GM21526 (cell line): ENCODE measurements around the gene KRT7.

ENCODE experiments used
- ATAC-seq: cut with Tn5 transposase; IDR thresholded peaks from one replicate; pipeline ENCODE4 v1.9.1; 2021; ENCODE audit warnings: moderate library complexity; ENCODE audit not compliant: unreplicated experiment, low FRiP score

KRT7 gene

DNA sequence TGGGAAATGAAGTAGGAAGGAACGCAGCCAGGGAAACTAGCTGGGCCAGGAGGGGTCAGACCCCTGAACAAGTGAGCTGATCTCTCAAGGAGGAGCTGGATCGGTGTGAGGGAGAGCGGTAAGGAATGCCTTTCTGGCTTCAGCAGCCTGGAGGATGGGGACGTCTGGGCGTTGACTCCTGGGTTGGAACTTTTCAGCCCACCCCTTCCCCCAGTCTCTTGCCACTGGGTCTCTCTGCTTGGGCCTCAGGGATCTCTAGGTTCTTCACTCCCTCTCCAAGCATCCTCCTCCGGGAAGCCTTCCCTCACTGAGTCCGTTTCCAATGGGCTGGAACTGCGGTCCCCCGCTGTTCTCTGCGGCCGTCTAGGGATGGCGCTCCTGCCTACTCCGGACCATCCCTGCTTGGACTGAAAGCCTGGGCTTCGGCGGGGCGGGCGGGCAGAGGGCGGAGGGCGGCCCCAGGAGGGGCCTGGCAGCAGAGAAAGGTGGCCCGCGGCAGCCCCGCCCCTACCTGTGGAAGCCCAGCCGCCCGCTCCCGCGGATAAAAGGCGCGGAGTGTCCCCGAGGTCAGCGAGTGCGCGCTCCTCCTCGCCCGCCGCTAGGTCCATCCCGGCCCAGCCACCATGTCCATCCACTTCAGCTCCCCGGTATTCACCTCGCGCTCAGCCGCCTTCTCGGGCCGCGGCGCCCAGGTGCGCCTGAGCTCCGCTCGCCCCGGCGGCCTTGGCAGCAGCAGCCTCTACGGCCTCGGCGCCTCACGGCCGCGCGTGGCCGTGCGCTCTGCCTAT, at the start of gene KRT7:
Gene KRT7 (plus strand): TSS at position 570 of the 788 bp plus-strand sequence. CDS start 54 bp downstream, at position 624.
- no peak for ATAC-seq

DNA sequence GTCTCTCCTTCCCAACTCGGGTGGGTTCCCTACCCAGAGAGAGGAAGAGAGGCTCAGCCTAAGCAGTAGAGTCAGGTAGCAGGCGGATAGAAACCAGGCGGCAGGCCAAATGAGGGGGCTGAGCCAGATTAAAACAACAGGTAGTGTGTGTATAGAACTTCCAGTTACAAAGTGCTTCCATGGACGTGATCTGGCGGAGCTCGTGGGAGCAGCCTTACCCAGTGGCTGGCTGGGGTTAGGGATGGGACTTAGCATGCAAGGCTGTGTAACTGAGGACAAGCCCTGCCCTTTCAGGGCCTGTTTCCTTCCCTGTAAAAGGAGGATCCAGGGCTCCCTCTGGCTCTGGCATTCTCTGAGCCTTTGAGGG, 49.5 kb upstream of the KRT7 start:
- ATAC-seq = no peak

DNA sequence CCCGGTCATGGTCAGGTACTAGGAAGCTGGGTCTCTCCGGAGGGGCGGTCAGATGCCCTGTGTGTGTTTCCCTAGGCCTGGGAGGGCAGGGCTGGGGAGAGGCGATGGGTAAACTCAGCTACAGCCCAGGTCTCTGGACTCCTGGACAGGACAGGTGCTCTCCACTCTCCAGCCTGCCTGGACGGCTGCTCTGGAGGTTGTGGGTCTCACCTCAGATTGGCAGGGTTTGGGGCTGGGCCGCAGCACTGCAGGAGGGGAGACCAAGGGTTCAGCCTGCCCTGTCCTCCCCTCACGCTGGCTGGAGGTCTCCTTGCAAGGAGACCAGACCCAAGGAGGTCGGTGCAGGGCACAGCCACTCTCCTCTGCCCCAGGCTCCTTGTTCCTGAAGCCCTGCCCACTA, 49.1 kb upstream of the KRT7 start:
- ATAC-seq = no peak

DNA sequence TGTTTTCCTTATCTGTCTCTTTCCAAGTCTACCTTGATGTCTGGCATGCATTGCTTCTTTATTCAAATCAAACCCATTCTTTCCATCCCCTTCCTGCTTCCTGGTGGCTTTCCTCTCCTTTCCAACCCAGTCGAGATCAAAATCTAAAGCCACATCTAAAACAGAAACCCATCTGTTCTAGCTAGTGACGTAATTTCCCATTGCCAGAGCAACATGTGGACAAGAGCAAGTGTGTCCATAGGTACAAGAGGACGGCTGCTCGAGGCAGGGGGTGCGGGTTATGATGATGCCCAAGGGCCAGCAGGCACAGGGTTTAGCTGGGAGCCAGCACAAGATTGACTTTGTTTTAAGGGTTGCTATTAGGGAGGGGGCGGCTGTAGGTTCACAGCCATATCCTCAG, 48.2 kb upstream of the KRT7 start:
- no peak for ATAC-seq

DNA sequence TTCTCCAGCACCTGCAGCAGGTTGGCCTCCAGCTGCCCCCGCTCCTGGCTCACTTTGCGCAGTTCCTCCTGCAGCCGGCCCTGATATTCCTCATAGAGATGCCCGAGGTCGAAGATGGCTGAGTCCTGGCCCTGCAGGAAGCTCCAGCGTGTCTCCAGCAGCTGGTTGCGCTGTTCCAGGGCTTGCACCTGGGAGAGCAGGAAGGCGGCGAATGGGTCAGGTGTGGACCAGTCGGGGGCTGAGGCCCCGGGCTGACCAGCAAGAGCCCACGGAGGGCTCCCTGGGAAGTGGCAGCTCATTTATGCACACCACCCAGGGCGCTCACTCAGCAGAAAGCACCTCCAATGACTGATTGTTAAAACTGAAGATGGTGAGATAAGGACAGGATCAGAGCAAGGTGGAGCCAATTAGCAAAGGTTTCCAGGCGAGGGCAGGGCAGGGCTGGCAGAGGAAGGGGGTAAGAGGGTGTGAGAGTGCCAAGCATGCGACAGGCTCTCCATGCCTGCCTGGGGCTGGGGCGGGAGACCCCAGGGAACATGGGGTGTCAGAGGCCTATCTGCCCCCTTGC, 47.6 kb upstream of the KRT7 start:
- ATAC-seq = no peak

DNA sequence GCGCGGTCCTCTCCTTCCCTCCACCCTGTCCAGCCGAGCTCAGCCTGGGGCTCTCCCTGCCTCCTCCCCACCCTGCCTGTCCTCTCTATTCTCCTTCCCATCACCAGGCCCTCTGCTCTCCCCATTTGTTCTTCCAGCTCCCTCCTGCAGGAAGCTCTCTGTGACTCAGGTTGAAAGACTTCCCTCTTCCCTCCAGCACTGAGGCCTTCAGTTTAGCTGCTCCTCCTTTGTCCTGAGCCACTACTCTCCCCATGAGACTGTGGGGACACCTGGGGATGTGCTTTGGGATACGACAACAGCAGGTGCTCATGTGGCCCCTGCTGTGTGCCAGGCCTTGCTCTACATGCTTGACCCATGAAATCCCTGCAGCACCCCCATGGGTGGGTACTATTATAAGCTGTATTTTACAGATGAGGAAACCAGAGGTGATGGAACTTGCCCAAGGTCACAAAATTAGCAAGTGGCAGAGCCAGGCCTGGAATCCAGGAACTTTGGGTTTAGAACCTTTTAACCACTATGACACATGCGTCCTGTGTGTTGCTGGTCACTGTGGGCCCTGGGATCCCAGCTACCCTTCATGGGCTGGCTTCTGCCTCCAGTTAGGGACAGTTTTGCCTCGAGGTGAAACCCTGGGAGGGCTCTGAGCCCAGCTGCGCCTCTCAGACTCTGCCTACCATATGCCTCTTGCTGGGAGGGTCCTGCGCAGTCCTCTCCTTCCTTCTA, 46.8 kb upstream of the KRT7 start:
- no peak for ATAC-seq

DNA sequence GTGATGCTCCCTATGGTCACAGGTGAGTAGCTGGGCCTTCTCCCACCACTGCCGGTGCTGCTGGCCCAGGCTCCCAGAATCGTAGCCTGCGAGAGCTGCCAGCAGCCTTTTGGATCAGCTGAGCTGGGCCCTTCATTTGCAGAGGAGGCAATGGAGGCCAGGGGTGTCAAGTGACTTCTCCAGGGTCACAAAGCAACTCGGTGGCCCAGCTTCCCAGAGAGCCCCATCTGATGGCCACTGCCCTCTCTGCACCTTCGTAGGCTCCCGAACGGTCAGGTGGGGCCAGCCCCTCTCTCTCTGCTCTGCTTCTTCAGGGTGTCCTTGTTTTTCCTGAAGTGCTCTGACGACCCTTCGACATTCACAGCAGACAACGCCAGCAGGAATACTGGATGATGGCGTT, 45.8 kb upstream of the KRT7 start:
- ATAC-seq = no peak

DNA sequence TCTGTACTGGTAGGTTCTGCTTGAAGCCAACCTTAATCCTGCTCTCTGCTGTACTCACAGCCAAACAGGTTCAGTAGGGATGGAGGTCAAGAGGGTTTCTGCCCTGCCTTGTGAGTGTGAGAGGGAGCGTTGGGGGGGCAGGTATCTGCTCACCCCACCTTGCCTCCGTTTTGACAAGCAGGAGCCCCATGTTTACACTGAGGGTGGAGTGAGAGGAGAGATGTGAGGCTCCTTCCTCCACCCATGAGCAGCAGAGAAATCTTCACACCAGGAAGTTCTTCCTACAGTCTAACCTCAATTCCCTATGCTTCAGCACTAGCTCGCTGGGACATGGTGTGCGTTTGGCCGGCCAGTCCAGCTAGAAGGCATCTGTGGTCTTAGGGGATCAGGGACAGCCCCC, 45.4 kb upstream of the KRT7 start:
- no peak for ATAC-seq

DNA sequence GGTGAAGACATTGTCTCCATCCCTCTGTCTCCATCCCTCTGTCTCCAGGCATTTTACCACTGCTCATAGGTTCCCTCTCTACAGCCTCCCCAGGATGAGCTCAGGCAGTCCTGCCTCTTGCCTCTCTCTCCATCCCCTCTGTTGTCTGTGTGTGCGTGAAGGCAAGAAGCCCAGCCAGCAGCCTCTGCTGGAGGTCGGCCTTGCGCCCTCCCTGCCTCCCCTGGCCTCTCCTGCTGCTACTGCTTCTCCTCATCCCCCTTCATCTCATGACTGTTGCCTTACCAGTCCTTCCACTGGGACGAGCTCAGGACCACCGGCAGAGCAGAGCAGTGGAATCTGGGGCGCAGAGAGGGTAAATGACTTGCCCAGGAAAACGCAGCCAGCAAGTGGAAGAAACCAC, 44.4 kb upstream of the KRT7 start:
- no peak for ATAC-seq

DNA sequence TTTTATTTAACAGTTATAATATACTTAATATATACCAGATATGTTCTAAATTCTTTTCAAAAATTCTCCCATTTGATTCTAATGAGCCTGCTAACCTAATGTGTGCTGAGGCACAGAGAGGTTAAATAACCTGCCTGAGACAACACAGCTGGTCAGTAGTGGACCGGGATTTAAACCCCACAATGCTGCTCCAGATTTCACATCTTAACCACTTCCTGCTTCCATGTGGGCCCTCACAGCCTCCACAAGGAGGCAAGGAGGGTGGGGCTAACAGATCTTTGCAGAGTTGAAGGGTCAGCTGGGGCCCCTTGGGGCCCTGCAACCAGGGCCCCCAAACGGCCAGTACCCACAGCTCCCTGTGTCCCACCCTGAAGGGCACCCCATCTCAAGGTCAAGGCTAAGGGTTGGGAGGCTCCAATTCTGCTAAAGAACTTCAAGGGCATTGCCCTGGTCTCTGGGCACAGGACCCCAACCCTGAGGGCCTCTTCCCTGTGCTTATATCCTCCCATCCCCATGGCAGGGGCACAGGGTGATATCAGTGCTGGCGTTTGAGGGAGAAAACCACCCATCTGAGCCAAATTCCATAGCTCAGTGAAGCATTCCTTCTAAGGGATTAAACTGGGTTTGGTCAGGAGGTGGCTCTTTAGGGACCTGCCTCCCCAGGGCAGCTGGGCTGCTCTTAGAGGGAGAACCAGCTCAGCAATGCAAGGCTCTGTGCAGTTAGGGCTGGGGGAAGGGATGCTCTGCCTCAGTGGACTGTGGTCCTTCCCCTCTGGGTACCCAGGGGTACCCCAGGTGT, 43.5 kb upstream of the KRT7 start:
- ATAC-seq = no peak

DNA sequence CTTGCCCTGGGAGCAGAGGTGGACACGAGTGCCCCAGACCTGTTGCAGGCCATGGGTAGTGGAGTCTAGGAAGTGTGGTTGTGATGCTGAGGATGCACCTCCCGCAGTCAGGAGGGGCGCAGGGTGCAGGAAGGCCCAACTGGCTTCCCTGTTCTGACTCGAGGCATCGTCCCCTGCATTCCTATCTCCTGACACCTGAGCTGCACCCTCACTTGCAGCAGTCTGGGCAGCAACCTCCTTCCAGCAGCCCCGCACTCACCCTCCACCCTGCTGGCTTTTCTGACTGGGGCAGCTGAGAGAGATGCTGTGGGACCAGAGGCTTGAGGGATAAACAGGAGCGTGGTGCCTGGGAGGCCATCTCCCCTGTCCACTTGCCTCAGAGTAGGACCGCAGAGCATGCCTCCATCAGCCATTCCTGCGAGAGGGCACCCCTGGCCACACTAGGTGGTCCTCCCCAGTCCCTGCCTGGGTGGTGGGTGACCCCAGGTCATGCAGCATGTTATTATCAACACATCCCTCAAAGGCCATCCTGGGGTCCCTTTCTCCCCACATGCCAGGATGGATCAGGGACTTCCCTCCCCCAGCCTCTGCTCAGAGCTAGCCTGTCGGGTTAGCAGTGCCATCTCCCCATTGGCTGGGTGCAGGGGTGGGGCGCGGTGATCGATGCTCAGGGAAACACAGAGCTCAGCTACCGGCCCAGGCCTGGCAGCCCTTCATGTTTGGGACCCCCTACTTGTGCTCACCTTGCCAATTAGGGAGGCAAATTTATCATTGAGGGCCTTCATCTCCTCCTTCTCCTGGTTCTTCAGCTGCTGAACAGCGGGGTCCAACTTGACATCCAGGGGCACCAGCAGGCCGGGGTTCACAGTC, 41.9 kb upstream of the KRT7 start:
- no peak for ATAC-seq

DNA sequence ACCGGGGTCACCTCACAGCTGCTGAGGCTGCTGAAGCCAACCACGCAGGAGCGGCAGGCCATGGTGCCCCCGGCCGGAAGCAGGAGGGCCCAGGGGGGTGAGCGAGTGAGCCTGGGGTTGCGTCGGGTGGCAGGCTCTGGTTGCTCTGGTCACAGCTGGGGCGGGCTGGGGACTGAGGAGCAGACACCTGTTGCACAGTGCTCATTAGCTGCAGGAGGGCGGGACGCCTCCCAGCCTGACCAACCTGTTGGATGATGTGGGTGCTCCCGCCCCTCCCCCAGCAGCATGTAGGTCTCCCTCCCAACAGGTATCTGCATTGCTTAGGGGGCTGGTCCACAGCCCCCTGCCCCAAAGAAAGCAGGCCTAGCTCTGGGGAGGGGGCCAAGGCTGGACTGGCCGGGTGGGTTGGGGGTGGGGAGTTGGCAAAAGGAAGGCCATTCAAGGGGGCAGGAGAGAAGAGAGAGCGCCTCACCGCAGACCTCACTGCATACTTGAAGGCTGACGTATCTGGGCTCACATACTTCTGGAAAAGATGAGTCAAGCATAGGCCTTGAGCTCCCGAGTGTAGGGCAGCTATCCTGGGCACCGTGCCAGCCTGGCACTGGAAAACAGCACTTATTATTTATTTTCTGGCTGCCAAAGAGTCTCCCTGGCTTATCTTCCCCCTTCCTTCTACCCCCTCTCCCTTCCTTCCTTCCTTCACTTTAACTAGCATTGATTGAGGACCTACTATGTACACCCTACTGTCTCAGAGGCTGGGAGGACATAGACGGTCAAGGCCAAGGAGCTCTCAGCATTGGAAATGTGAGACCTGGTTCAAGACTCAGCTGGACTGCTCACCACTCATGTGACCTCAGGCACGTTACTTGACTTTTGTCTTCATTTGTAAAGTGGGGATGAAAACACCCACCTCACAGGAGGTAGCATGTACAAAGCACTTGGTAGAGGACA, 40.9 kb upstream of the KRT7 start, which contains the start of gene KRT80:
Gene KRT80 (minus strand): TSS at position 174 of the 951 bp plus-strand sequence. CDS start 112 bp downstream, at position 62.
- no peak for ATAC-seq

DNA sequence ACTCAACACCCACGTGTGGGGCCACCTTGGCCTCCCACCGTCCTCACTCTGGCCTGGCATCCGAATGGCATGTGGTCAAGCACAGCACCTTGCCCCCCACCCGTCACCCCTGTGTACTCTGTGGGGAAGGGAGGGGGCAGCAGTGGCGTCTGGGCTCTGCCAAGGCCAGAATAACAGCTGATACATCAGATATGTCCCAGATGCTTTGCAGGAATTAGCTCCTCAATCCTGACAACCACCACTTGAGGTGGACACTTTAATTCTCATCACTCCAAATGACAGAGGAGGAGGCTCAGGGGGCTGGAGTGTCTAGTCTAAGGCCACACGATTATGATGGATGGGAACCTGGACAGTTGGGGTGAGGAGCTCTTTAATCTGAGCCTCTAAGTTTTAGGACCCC, 39.5 kb upstream of the KRT7 start:
- no peak for ATAC-seq

DNA sequence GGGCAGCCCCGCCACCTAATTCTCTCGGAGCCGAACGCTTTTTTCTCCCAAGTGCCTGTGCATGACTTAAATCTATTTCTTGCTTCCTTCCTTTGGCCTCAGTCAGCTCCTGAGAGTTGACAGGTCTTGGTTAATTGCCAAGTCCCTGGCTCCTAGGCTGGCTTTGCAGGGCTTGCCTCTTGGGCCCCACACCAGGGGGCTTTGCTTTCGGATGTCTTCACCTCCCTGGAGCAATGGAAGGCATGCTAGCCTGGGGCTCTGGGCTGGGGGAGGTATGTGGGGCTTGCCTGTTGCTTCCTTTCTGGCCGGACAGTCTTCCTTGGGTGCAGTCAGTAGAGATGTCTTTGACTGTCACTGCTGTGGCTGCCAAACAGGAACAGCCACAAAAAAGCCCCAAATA, 39.1 kb upstream of the KRT7 start:
- no peak for ATAC-seq

DNA sequence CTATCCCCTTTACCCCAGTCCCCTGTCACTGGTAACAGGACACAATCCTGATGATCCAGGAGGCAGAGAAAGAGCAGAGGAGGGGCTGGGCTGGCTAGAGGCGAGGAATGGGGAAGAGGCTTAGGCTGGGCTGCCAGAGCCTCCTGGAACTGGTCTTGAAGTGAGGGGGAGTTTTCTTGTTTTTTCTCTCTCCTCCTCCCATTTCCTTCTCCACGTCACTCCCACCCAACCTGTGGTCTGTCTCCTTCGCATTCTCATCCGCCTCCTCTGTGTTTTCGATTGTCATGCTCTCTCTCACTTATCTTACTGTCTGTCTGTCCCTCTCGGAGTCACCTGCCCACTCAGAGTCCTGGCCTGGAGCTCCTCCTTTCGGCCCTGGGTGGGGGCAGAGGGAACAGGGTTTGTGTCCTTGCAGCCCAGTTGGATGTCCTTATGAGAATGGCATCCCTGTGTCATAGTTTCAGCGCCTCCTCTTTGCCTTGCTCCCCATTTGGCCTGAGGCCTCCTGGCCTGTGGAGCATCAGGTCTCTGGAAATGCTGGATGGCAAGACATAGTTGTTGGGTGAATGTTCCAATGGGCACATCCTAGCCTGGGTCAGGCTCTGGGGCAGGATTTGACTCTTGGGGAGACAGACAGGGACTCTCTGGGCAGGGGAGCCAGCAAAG, 37.8 kb upstream of the KRT7 start:
- no peak for ATAC-seq

DNA sequence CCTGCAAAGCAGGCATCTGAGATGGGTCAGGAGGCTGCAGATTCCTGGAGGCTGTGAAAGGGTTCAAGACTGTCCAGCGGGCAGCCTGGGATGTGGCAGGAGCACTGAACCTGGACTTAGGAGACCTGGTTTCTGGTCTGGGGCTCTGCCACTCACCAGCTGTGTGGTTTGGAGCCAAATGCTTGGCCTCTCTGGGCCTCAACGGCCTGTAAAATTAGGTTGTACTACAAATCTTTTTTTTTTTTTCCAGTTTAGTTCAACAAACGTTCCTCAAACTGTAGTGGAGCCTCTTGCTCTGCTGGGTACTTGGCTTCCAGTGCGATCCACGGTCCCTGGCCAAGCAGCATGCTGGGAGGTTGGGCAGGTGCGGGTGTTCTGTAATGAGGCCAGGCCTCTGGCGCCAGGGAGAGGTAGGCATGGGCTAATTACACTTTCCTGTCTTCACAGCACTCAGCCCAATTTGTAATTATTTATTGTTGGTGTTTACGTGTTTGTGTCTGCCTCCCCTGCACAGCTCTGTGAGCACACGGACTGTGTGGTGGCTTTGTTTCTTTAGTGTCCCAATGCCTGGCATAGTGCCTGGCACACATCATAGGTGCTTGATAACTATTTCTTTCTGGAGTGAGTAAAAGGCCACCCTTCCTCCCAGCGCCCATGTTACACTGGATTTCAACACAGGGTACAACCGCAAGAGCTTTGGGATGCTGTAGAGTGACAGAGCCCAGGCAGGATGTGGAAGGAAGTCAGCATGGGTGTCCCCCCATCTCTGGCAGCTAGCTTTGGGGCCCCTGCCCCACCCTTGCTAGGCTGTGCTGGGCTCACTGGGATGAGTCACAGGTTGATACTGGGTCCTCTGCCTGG, 35.4 kb upstream of the KRT7 start:
- ATAC-seq = no peak

DNA sequence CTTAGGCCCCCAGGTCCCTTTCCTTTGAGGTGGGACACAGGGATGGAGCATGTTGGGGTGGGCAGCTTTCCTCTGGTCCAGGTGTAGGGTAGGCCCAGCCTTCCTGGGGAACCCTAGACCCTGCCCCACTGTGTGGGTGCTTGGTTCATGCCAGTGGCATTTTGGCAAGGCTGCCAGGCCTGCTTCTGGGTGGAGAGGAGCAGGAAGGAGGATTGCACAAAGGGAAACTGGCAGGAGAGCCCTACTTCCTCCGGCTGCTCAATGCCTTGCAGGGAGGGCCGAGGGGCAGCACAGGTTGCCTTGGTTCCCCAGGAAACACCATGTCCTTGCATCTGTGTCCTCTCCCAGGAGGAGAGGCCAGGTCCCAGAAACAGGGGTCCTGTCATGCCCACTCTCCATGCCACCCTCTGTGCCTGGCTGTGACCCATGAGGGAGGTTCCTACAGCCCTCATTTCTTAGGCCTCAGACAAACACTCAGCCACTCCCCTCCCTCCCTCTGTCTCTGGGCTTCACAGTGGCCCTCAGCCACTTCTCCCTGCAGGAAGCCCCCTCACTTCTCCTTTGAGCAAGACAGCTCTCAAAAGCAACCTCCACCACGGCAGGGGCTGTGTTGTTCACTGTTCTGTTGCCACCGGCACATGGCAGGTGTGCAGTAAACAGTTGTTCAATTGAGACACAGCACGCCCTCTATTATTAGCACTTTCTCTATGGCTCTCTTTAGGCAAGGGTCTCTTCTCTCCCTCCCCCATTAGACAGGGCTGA, 34.4 kb upstream of the KRT7 start:
- no peak for ATAC-seq
